Muscle of arm (tissue), 14 donors: ENCODE measurements around the gene ADPRHL1. TPM values are rescaled to one million over a fixed set of nuclear protein-coding genes. Genes with fewer than 3 reads are reported as not detected.

ENCODE experiments used
- DNase-seq: peaks from one replicate; pipeline ENCODE4 v3.0.0-alpha.2; 2013
- long read RNA-seq, 11 donors: transcript quantifications; one replicate each; lab custom pipeline, GENCODE V29; 2026
- polyA plus RNA-seq, 12 donors: library from polyadenylated mRNA; unstranded; fragments of 120-200 nt; gene quantifications; one replicate each; pipeline ENCODE4 v1.2.1, GENCODE V29; 2013; ENCODE audit not compliant: insufficient read length in 12 of 12

The ADPRHL1 gene
- 100 to 1,000 TPM in 10 of 12 donors, 10 to 100 TPM in 1, not detected in 1; 81.3 to 348 (median 219) TPM for polyA plus RNA-seq
- long read RNA-seq, donor 1 = 0 reads
- long read RNA-seq, donor 2, transcript ADPRHL1-202 (7 exons, 1,341 nt) = major isoform, 36 of 44 reads
- long read RNA-seq, donor 2, partial matches to known transcripts = 8 of 44 reads
- long read RNA-seq, donor 2, other reads (novel, unspliced or antisense) = 0 of 44 reads
- long read RNA-seq, donor 3, transcript ADPRHL1-202 (7 exons, 1,341 nt) = major isoform, 15 of 22 reads
- long read RNA-seq, donor 3, partial matches to known transcripts = 7 of 22 reads
- long read RNA-seq, donor 3, other reads (novel, unspliced or antisense) = 0 of 22 reads
- long read RNA-seq, donor 4, transcript ADPRHL1-202 (7 exons, 1,341 nt) = major isoform, 13 of 18 reads
- long read RNA-seq, donor 4, partial matches to known transcripts = 5 of 18 reads
- long read RNA-seq, donor 4, other reads (novel, unspliced or antisense) = 0 of 18 reads
- long read RNA-seq, donor 5, full-length matches to known transcripts = 99 of 141 reads
- long read RNA-seq, donor 5, partial matches to known transcripts = 36 of 141 reads
- long read RNA-seq, donor 5, other reads (novel, unspliced or antisense) = 6 of 141 reads
- long read RNA-seq, donor 6, transcript ADPRHL1-202 (7 exons, 1,341 nt) = major isoform, 9 of 14 reads
- long read RNA-seq, donor 6, partial matches to known transcripts = 5 of 14 reads
- long read RNA-seq, donor 6, other reads (novel, unspliced or antisense) = 0 of 14 reads
- long read RNA-seq, donor 7, full-length matches to known transcripts = 9 of 9 reads
- long read RNA-seq, donor 7, partial matches to known transcripts = 0 of 9 reads
- long read RNA-seq, donor 7, other reads (novel, unspliced or antisense) = 0 of 9 reads
- long read RNA-seq, donor 8, transcript ADPRHL1-202 (7 exons, 1,341 nt) = major isoform, 75 of 115 reads
- long read RNA-seq, donor 8, partial matches to known transcripts = 40 of 115 reads
- long read RNA-seq, donor 8, other reads (novel, unspliced or antisense) = 0 of 115 reads
- long read RNA-seq, donor 9, transcript ADPRHL1-202 (7 exons, 1,341 nt) = major isoform, 9 of 24 reads
- long read RNA-seq, donor 9, partial matches to known transcripts = 15 of 24 reads
- long read RNA-seq, donor 9, other reads (novel, unspliced or antisense) = 0 of 24 reads
- long read RNA-seq, donor 10, transcript ADPRHL1-202 (7 exons, 1,341 nt) = major isoform, 64 of 96 reads
- long read RNA-seq, donor 10, partial matches to known transcripts = 26 of 96 reads
- long read RNA-seq, donor 10, other reads (novel, unspliced or antisense) = 6 of 96 reads
- long read RNA-seq, donor 11, transcript ADPRHL1-202 (7 exons, 1,341 nt) = major isoform, 28 of 33 reads
- long read RNA-seq, donor 11, partial matches to known transcripts = 5 of 33 reads
- long read RNA-seq, donor 11, other reads (novel, unspliced or antisense) = 0 of 33 reads

DNA sequence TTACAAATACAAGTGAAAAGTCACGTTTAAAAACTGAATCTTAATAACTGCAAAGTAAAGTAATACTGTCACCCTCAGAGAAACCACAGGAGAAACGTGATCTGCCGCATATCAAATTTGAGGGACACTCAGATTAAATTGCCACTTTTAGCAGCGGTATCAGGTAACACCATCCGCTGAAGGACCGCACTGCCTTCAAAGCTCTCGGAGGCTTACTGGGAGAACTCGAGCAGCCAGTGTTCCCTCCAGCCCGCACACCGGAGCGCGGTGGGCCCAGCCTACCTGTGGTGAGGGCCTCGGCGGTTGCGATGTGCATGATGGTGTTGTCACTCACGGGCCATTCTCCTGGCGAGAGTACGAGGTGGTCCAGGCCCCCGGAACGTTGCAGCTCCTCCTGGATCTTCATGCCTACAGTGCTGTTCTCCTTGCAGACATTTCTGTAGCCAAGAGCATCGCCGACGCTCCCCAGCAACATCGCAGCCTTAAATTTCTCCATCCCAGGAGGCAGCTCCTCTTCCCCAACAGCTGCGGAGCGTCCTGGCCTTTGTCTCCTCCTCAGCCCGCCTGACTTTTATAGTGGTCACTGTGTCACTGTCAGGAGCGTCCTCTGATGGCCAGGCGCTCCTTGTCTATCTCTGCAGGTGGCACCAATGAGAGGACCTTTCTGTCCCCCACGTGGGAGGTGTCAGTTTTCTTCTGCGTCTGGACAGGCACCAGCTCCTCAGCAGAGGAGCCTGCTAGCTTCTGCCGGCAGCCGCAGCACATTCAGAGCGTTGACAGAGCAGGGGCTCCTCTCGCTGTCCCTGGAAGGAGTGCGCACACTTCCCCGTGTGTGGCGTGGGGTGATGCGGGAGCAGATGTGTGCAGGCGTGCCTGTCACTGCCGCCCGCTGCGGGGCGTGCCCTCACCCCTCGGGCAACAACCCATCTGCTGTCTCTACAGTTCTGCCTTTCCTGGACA, at the start of gene ADPRHL1:
Gene ADPRHL1, minus strand, starts transcription at position 547 of the 960 bp plus-strand sequence. Its CDS starts 51 bp downstream, at position 496.
- DNase-seq = peak; percentile 39

DNA sequence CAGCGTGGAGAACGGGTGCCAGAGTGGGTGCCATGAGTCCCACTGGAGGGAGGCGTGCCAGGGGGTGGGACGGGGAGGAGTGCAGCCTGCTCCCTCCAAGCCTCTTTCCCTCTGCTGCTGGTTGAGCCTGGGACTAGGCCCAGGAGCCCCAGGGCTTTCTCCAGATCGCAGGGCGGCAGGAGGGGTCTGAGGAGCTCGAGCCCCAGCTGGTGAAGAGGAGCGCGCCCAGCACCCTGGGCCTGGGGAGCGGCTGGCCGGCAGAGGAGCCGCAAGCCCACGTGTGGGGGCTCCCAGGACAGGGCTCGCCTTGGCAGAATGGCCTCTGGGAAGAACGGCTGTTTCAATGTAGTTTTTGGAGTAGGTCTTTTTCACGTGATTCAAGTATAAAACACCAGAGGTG, 49.4 kb upstream of the ADPRHL1 start:
- DNase-seq = no peak

DNA sequence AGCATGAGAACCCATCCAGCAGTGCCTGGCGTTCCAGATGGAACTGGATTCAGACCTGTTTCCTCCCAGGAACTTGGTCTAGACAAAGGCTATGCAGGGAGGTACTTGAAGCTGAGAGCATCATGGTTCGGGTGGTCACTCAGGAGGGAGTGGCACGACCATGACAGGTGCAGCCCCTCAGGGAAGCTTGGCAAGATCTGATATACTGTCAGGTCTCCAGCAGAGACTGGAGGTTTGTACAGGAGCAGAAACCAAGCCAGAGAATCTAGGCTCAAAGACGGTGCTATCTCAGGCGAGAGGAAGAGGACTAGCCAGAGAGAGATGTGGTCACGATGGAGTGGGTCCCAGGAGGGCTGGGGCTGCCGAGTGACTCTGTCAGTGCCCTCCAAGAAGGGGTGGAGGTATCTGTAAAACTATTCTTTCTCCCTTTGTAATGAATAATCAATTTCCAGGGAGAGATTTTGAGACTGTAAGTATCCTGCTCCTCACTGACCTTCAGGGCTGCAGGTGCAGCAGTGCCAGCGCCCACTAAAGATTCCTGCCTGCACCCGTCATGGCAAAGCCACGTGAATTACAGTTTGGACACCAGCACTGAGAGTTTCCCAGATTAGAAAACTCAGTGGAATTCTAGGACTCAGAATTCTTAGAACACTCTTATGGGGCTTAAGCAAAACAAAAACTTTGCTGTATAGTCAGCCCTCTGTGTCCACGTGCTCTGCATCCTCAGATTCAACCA, 47.4 kb upstream of the ADPRHL1 start:
- no peak for DNase-seq

DNA sequence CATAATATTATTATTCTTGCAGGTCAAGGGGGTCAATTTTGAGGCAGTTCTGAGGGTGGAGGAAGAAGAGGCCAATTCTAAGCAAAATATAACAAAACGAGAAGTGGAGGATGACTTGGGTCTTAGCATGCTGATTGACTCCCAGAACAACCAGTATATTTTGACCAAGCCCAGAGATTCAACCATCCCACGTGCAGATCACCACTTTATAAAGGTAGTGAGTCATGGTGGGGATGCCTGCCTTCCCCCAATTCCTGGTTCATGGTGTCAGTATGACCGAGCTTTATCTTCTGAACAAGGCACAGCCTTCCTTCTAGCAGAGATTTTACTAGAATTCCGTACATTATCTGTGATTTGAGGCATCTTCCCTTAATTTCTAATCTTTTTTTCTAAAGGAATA, 46.6 kb upstream of the ADPRHL1 start:
- no peak for DNase-seq

DNA sequence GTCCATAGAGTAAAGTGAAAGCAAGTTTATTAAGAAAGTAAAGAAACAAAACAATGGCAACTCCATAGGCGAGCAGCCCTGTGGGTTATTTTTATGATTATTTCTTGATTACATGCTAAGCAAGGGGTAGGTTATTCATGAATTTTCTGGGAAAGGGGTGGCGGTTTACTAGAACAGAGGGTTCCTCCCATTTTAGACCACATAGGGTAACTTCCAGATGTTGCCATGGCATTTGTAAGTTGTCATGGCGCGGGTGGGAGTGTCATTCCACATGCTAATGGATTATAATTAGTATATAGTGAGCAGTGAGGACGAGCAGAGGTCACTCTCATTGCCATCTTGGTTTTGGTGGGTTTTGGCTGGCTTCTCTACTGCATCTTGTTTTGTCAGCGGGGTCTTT, 45.6 kb upstream of the ADPRHL1 start:
- DNase-seq = no peak

DNA sequence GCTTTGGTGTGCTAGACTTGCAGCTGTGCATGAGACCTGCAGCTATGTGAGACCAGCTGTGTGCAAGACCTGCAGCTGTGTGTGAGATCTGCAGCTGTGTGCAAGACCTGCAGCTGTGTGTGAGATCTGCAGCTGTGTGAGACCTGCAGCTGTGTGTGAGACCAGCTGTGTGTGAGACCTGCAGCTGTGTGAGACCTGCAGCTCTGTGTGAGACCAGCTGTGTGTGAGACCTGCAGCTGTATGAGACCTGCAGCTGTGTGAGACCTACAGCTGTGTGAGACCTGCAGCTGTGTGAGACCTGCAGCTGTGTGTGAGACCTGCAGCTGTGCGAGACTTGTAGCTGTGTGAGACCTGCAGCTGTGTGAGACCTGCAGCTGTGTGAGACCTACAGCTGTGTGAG, 43.9 kb upstream of the ADPRHL1 start:
- DNase-seq = no peak

DNA sequence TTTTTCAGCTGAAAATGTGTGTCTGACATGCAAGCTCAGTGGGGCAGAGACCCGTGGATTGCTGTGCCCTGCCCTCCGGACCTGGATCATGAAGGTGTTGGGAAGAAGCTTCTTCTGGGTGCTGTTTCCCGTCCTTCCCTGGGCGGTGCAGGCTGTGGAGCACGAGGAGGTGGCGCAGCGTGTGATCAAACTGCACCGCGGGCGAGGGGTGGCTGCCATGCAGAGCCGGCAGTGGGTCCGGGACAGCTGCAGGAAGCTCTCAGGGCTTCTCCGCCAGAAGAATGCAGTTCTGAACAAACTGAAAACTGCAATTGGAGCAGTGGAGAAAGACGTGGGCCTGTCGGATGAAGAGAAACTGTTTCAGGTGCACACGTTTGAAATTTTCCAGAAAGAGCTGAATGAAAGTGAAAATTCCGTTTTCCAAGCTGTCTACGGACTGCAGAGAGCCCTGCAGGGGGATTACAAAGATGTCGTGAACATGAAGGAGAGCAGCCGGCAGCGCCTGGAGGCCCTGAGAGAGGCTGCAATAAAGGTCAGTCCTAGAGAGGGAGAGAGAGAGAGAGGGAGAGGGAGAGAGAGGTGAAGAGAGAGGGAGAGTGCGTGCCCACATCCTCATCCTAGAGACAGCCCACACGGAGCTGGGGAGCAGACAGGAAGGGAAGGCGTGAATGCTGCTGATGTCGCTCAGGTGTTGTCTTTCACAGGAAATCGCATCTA, 42.4 kb upstream of the ADPRHL1 start:
- DNase-seq = no peak

DNA sequence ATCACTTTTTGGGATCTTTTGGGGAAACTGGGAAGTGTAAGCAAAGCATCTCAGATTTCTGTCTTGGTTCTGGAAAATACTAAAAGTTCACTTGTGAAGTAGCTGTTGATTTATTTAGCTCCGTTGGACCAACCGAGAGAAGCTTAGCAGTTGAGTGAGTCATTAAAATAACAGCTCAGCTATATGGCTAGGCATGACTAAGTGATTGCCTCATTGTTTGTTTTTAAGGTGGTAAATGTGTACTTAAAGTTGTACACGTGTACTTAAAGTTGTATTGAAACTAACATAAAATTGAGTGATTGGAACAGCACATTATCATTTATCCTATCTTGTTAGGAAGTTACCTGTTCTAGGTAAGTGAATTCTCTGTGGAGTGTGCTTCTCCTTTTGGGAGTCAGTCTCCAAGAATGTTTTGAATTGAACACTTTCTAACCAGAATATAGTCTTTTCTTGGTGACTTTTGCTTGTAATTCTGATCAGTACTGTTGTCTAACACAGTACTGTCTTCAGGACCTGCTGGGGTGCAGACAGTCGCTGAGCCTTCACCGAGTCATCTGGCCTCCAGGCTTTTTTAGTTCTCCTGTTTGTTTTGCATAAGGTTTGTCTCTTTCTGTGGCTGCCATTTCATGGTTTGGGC, 40.1 kb upstream of the ADPRHL1 start:
- peak; percentile 16 for DNase-seq

DNA sequence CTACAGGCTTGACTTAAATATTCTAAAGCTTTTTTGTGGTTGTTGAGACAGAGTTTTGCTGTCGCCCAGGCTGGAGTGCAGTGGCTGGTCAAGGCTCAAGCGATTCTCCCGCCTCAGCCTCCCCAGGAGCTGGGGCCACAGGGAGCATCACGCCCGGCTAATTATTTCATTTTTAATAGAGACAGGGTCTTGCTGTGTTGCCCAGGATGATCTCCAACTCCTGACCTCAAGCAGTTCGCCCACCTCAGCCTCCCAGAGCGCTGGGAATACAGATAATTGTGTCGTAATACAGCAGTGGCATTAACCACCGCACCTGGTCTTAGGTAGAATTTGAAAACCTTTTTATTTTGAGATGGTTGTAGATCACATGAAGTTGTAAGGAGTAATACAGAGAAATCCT, 38.7 kb upstream of the ADPRHL1 start:
- DNase-seq = no peak

DNA sequence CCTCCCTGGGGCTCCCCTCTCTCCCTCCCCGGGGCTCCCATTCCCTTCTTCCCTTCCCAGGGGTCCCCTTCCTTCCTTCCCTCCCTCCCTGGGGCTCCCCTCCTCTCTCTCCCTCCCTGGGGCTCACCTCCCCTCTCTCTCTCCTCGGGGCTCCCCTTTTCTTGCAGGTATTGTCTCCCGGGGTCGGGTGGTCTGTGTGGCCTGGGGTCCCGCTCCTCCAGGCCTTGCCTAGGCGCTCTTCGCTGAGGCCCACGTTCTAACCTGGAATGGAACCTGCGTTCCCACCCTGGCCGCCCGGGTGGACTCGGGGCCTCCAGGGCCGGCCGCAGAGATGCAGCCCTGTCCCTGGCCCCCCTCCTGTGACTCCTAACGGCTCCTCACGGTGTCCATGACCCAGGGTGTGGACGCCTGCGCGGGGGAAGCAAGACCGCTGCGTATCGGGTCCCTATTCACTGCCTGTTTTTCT, 38.2 kb upstream of the ADPRHL1 start:
- peak; percentile 26 for DNase-seq

DNA sequence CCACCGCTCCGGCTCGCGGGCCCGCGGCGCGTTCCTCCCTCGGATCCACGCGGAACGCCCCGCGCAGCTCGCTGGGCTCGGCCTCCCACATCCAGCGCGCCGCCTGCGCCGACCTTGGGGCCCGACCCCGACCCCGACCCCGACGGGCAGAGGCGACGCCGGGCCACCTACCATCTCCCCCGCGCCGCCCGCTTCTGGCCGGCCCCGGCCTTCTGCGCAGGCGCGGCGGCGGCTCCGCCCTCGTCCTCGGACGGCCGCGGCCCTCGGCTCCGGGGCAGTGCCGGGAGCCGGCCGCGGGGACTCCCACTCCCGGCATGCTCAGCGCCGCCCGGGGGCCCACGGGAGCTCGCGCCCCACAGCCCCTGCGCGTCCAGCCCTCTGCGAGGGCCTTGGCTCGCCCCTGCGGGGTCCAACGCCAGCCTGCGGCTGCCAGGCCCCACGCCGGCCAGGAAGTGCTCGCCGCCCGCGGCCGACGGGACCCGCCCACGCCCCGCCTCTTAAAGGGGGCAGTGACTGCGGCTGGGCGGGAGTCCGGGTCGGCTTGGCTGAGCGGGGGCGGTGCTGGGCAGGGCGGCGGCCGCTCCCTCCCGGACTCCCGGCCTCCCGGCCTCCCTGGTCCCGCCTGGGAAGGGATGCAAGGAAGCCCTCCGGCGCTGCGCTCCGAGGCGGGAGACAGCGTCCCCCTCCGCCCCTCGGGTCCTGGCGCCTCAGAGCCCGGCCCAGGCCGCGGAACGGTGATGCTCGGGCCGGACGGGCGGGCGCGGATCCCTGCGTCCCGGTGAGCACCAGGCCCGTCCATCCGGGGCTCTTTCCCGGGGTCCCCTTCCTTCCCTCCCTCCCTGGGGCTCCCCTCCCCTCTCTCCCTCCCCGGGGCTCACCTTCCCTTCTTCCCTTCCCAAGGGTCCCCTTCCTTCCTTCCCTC, 37.5 kb upstream of the ADPRHL1 start, which contains the start of gene DCUN1D2:
Gene DCUN1D2, minus strand, starts transcription at position 216 of the 922 bp plus-strand sequence. Its CDS starts 42 bp downstream, at position 174.
- DNase-seq = peak; percentile 92

DNA sequence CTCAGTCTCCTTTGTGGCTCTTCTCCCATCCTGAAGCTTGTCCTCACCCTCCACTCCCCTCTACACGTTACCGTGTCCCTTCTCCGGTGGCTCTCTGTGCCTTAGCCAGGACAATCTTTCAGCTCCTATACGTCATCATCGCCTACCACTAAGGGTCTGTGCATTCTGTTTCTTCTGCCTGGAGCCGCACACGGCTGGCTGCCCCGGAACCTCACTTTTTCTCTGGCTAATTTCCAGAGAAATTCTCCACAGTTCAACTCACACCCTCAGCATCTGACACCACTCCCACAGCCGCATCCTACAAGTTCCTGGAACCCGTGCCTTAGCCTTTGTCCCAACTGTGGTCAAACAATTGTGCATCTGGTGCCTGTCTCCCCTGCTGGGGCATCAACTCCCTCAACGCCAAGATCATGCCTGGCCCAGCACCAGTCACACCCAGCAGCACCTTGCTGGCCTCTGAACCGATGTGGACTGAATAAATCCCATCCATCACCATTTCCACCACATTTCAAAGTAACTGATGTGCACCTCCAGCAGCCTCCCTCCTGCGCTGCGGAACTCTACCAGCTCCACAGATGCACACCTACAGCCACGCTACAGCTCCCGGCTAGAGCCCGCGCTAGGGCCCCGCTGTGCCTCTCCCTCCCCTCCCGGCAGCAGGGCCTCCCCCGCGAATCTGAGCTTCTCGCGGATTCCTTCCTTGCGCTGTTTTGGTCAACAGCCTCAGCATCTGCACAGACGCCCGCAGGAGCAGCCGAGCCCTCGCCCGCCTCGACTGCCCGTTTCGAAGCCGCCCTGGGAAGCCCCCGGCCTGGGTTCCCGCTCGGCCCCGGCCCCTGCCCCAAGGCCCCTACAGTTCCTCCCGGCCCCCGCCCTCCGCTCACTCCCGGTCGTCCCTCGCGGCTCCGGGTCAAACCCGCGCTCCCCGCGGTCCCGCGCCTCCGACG, 36.5 kb upstream of the ADPRHL1 start:
- DNase-seq = peak; percentile 31

DNA sequence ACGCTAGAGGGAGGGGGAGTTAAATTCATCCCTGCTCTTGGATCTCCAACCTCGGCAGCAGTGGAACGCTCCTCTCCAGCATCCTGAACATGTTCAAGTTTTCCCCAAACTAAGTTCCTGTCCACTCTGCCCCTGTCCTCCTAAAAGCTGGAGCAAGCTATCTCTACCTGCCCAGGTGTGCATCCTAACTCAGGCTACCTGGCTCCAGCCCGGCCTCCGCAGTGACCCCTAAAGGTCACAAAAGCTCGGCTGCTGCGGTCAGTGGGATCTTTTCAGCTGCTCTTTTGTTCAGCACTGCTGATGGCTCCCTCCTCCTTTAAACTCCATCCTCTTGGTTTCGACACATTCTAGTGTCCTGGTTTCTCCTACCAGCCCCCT, 35.9 kb upstream of the ADPRHL1 start:
- DNase-seq = no peak

DNA sequence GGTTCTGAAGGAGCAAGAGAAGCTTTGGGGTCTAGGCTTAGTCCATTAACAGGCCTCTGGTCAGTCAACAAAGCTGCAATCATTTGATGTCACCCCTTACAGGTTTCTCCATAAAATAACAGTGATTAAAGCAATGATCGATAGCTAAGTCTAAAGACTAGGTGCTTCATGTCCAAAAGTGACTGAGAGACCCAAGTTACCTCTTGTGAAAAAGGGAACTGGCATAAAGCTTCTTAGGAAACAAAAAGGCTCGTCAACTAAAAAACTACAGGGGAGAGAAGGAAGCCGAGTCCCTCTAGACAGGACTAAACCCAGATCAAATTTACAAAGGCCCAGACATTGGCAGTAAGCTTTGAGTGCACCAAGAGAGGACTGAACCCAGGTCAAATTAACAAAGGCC, 35.0 kb upstream of the ADPRHL1 start:
- no peak for DNase-seq

DNA sequence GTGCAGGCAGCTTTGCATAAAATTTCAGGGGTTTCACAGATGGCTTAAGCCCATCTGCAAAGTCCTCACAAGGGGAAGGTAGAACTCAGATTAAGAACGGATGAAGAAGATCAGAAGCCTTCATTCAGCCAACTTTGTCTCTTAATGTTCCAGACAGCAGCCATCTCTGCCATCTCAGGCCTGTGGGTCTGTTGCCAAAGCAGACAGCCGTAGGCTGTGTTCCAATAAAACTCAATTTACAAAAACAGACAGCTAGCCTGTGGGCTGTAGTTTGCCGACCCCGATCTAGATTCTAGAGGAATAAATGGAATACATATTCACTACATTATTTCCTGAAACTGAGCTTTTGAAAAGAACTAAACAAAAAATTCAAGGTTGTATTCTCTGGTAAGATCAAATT, 33.4 kb upstream of the ADPRHL1 start:
- no peak for DNase-seq

DNA sequence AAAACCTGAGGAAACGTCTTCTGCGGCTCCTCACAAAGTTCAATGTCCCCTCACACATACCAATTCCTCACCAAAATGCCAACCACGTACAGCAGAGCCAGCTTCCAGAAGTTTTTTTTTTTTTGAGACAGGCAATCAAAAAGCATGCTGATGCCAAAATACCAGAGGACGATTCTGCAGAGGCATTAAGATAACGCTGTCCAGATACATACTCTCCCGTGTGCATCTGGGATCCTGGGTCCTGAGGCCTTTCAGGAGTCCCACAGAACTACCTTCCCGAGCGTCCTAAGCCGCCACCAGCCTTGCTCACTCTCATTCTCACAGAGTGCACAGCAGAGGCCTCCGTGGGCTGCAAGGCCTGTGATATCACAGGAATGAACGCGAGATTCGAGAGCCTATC, 32.3 kb upstream of the ADPRHL1 start:
- no peak for DNase-seq
